NCI-H510A (cell line): ENCODE data around the gene LRRC8E.
"Not testable (repeated sequence)": the region's sequence is repeated elsewhere in the genome, so short reads cannot be mapped to it uniquely, and the experiment has no call there.

Source experiments
- DNase-seq: peaks from one replicate; lab custom pipeline; 2025; lab: John Stamatoyannopoulos, UW

The LRRC8E gene

DNA sequence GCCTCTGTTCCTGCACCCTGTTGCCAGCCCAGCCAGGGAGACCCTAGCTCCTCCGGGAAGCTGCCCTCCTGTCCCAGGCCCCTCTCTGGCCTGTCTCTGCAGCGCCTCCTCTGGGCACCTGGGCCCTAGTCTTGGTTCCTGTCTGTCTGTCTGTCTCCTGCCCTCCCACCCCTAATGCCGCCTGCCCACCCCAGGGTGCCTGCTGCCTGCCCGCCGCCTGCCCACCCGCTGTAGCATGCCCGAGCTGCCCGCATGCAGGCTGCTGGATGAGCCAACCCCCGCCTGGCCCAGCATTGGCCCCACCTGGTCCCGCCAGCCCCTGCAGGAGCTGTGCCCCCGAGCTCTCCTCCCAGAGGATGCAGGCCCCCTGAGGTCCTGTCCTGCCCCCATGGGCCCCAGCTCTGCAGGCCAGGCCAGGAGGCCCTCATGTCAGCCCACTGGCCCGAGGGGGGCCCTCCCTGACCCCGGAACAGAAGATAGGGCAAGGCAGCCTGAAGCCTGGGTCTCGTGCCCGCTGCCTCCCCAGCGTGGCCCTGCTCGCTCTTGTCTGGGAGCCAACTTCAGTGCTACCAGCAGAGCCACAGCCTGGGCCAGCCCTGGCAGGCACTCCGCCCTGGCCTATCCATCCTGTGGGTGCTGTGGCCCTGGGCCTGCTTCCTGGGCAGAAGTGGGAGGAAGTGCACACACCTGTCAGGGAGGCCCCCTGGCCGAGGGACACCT lies 20.6 kb downstream of the LRRC8E start:
- no peak for DNase-seq

DNA sequence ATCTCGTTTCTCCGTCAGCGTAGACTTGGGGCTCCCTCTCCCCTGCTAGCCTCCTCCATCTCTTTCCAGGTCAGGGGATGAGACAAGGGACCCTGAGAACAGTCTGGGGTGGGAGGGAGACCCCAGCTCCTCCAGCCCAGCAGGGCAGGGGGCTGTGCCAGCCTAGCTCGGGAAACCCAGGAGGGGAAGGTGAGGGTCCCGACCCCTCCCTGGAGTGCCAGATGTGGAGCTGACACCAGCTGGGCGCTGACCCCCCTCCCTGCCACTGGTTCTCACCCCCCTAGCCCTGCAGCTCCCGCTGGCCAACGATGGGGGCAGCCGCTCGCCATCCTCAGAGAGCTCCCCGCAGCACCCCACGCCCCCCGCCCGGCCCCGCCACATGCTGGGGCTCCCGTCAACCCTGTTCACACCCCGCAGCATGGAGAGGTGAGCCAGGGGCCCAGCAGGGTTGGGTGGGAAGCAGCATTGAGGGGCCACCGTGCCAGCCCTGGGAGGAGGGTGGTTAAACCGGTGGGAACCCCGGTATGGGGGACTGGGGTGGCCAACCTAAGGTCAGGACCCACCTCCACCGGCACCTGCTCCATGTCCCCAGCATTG lies 21.3 kb downstream of the LRRC8E start:
- DNase-seq: no peak

DNA sequence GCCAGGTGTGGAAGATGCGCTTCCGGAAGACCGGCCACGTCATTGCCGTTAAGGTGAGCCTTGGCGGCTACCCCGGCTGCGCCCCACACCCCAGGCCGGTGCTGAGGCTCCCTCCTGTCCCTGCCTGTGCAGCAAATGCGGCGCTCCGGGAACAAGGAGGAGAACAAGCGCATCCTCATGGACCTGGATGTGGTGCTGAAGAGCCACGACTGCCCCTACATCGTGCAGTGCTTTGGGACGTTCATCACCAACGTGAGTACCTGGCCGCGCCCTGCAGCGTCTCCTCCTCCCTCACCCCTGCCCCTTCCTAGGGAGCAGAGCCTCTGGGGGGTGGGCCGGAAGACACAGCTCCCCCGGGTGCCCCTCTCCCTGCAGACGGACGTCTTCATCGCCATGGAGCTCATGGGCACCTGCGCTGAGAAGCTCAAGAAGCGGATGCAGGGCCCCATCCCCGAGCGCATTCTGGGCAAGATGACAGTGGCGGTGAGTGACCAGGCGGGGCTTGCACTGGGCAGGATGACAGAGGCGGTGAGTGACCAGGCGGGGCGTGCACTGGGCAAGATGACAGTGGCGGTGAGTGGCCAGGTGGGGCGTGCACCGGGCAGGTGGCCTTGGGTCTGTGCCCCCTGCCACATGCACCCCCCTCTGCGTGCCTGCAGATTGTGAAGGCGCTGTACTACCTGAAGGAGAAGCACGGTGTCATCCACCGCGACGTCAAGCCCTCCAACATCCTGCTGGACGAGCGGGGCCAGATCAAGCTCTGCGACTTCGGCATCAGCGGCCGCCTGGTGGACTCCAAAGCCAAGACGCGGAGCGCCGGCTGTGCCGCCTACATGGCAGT lies 22.2 kb downstream of the LRRC8E start:
- DNase-seq: no peak

GRCh38 chr19:7911508-7912143 lies 23.3 kb downstream of the LRRC8E start:
- DNase-seq: no peak

GRCh38 chr19:7912144-7912696 lies 23.9 kb downstream of the LRRC8E start:
- no peak for DNase-seq

DNA sequence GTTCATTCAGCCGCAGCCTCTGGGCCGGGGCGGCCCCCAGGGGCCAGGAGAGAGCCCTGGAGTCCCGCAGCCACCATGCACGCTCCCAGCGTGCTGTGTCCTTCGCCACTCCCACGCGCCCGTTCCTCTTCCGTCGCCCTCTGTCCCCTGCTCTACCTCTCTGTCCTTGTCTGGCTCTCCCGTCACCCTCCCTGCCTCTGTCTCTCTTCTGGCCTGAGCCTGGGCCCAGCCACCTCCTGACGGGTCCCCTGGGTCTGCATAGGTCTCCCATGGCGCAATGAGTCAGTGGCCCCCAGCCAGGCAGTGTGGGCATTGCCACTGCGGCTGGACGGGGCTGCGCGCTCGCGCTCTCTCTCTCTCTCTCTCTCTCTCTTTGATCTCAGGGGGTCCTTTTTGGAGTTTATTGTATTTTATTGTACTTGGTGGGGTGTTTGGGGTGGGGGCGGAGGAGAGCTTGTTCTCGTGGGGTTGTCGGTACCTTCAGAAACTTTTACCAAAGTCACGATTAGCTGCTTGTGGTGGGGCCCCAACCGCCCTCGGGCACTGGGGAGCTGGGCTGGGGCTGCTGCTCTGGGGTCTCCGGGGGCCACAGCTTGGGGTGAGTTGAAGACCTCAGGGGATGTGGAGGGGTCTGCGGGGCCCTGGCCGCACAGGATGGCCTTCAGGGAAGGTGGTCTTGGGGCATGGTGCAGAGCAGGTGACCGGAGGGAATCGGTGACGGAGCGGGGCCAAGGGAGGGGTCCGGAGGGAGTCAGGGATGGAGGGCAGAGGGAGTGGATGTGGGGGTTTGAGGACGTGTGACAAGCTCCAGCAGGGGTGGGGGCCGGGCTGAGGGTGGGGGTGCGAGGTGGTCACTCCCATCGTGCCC lies 24.6 kb downstream of the LRRC8E start:
- no peak for DNase-seq

GRCh38 chr19:7913652-7914051 lies 25.3 kb downstream of the LRRC8E start:
- no peak for DNase-seq

DNA sequence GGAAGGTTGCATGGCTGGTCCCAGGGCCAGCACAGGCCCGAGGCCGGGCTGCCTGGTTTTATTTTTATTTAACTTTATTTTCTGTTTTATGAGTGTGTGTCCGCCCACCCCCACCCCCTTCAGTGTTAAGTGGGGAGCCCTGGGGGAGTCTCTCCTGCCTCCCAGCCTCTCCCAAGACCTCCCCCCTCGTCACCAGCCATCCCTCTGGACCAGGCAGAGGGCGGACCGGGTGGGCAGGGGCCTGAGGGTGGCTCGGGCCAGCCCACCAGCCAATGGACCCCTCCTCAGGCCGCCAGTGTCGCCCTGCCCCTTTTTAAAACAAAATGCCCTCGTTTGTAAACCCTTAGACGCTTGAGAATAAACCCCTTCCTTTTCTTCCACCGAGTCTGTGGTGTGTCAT lies 25.8 kb downstream of the LRRC8E start:
- DNase-seq: no peak

DNA sequence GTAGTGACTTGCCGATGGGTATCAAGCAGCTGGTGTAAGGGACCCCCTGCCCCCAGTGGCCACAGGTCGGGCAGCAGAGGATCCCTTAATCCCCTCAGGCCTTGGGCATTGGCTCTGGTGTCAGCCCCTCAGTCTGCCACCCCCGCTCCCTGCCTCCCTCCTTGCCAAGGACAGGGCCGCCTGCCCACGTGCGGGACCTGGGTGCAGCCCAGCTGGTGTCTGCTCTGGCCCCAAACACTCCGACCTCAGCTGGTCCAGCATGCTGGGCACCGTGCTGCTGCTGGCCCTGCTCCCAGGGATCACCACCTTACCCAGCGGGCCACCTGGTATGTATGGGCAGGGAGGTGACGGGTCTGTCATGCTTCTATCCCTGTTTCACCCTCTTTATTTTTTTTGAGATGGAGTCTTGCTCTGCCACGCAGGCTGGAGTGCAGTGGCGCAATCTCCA lies 26.3 kb downstream of the LRRC8E start, which contains the start of gene TGFBR3L:
TGFBR3L (plus strand) TSS at position 233 of the 448 bp plus-strand sequence.
- no peak for DNase-seq

DNA sequence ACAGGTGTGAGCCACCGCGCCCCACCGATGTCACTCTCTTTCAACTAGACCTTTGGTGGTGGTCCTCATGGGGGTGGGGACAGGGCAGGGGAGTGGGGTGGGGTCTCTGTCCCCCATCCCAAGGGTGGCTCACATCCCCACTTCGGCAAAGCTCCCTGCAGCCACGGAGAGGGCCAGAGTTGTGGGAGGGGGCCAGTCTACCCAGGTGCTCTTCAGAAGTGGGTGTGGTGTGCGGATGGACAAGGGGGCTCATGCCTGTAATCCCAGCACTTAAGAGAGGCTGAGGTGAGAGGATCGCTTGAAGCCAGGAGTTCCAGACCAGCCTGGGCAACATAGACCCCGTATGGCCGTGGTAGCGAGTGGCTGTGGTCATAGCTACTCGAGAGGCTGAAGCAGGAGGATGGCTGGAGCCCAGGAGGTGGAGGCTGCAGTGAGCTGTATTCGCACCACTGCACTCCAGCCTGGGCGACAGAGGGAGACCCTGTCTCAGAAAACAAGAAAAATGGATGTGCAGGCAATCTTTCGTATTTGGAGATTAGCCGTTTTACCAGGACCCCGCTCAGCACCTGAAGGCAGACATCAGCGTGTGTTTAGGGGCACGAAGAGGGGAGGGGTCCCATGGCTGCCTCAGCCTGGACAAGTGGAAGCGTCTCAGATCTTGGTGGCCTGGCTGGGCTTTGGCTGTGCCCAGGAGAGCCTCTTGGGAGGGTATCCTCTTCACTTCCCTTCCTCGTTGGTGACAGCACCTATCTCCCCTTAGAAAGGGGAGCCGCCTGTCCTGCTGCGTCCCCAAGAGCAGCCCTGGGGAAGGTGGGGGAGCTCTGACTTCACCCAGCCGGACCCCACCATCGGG lies 27.2 kb downstream of the LRRC8E start:
- DNase-seq: no peak

GRCh38 chr19:7916103-7916954 lies 28.0 kb downstream of the LRRC8E start:
- peak; percentile 43 for DNase-seq

GRCh38 chr19:7916955-7917266 lies 28.6 kb downstream of the LRRC8E start:
- DNase-seq: no peak

- DNase-seq: no peak
These were observed 29.2 kb downstream of the LRRC8E start for GRCh38 chr19:7917267-7918061.

GRCh38 chr19:7918062-7918614 lies 29.8 kb downstream of the LRRC8E start:
- DNase-seq: not testable (repeated sequence)

DNA sequence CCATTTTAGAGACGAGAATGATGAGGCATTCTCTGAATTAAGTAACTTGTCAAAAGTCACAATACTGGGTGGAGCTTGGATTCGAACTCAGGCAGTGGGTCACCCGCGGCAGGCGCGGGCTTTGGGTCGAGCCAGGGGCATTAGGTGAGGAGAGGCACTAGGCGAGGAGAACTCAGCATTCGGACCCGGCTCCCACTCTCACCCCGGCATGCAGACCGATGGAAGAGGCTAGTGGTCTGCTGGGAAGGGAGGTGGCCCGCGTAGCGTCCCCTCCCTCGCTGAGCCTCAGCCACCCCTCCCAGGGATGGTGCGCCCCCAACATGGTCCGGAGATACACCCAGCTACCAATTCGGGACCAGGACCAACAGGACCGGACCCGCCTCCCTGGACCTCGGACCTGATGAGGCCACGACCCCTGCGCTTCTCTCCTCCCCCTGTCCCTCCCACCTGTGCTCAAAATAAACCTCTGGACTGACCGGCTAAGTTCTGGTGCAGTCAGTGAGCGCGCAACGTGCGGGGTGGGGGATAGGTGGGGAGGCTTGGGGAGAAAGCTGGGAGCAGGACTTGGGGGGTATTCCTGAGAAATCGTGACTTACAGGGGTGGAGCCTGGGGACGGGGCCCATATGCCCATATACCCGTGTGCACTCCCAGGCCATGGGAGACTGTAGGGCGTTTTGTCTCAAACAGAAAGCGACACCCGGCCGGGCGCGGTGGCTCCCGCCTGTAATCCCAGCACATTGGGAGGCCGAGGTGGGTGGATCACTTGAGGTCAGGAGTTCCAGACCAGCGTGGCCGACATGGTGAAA lies 30.5 kb downstream of the LRRC8E start:
- DNase-seq: no peak

GRCh38 chr19:7919610-7920518 lies 31.6 kb downstream of the LRRC8E start, which contains the start of gene SNAPC2:
TSS of gene SNAPC2 (plus strand) at chr19:7920338. CDS start at chr19:7920367, 29 bp downstream.
- DNase-seq: peak; percentile 93
